C4-2B (cell line): ENCODE measurements around the gene FREM2.

Experiments
- H3K27ac ChIP-seq: fragments of 450-650 bp; 2 replicates; pipeline ENCODE4 v1.5.1; 2017
- ZFX ChIP-seq: fragments of 450-650 bp; IDR thresholded peaks from 2 replicates; pipeline ENCODE4 v1.6.1; 2017
- TF ChIP-seq, protein P1 (sequence below): fragments of 450-650 bp; conservative IDR thresholded peaks from 2 replicates; pipeline ENCODE4 v1.5.1; 2017; ENCODE audit warnings: mild to moderate bottlenecking

The FREM2 gene

DNA sequence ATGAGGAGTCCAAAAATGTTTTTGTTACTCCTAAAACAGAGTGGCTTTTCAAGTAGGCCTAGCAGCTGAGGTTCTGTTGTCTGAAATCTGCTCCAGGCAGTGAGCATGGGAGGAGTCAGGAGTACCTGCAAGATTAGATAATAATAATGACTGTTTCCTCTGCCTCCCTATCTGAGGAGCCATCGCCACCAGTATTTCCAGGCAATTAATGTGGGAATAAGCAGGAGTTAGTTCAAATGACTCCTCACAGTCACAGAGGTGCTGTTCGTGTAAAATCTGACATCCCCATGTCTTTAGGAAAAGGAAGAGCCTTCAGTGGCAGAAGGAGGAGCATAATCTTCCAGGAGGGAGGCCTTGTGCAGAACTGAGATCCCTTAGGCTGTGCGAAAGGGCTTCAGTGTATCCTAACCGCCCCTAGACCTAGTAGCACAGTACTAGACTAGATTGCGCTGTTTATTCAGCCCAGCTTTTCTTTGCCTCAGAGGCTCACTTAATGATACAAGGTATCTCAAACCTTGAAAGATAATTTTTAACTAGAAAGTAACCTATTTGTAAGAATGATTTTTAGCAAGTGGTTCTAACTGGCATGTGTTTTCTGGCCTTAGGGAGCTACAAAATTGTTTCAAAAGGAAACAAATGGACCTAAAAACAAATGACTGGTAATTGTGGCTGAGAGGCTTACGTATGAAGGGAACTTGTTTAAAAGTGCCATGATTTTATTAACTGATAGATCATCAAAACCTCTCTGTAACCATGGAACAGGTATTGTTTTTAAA is 49.0 kb downstream of the FREM2 start:
- TF ChIP-seq, protein P1, sequence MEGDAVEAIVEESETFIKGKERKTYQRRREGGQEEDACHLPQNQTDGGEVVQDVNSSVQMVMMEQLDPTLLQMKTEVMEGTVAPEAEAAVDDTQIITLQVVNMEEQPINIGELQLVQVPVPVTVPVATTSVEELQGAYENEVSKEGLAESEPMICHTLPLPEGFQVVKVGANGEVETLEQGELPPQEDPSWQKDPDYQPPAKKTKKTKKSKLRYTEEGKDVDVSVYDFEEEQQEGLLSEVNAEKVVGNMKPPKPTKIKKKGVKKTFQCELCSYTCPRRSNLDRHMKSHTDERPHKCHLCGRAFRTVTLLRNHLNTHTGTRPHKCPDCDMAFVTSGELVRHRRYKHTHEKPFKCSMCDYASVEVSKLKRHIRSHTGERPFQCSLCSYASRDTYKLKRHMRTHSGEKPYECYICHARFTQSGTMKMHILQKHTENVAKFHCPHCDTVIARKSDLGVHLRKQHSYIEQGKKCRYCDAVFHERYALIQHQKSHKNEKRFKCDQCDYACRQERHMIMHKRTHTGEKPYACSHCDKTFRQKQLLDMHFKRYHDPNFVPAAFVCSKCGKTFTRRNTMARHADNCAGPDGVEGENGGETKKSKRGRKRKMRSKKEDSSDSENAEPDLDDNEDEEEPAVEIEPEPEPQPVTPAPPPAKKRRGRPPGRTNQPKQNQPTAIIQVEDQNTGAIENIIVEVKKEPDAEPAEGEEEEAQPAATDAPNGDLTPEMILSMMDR = no peak
- TF ChIP-seq ZFX = no peak
- H3K27ac ChIP-seq = no peak overlapping the region

GRCh38 chr13:38743466-38743865 is 56.6 kb downstream of the FREM2 start:
- TF ChIP-seq, protein P1 = no peak
- no peak for TF ChIP-seq ZFX
- H3K27ac ChIP-seq = no peak overlapping the region

GRCh38 chr13:38752686-38753085 is 65.8 kb downstream of the FREM2 start:
- H3K27ac ChIP-seq = no peak overlapping the region
- TF ChIP-seq, protein P1 = no peak
- TF ChIP-seq ZFX = no peak

DNA sequence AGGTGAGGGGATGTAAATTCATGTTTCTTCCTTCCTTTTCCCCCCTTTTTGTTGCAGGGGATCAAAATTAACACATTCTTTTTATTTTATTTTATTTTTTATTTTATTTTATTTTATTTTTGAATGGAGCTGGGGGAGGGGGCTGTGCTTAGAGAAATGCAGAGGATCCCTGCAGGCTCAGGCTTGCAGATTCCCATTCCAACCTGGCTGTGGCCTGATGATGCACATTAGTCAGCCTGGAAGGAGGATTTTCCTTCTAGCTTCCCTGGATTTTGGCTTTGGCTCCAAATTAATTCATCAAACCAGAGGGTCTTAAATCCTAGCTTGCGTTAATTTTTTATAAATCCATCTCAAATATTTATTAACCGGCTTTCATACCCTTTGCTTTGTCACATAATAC is 67.0 kb downstream of the FREM2 start:
- no peak overlapping the region for H3K27ac ChIP-seq
- no peak for TF ChIP-seq ZFX

GRCh38 chr13:38755793-38756192 is 68.9 kb downstream of the FREM2 start:
- TF ChIP-seq, protein P1 = no peak
- no peak for TF ChIP-seq ZFX

DNA sequence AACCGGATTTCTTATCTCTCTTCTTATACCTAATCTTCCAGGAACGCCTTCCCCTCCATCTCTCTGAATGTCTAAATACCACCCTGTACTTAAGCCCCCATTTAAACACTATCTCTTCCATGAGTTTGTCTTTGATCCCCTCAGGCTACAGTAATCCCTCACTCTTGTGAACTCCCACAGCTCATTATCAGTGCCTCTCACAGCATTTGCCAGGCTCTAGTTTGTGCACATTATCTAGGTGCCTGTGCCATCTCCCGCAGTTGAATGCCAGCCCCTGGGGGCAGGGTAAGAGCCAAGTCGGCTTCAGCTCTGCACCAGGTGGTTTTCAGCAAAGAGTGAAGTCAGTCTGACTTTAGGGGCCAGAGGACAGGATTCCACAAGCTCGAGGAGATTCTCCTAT is 71.4 kb downstream of the FREM2 start:
- TF ChIP-seq, protein P1 = no peak
- TF ChIP-seq ZFX = no peak
- H3K27ac ChIP-seq = no peak overlapping the region

More at GRCh38 chr13:38755793-38756192, 68.9 kb downstream of the FREM2 start:
- H3K27ac ChIP-seq = no peak overlapping the region

GRCh38 chr13:38759390-38759789 is 72.5 kb downstream of the FREM2 start:
- TF ChIP-seq, protein P1 = no peak
- TF ChIP-seq ZFX = no peak
- no peak overlapping the region for H3K27ac ChIP-seq
